ENCODE results near the gene BOLL. TPM values are rescaled to one million over a fixed set of nuclear protein-coding genes. Genes with fewer than 3 reads are reported as not detected.

Gene BOLL
- total RNA-seq, 1 donor from 2014 or later = not detected

DNA sequence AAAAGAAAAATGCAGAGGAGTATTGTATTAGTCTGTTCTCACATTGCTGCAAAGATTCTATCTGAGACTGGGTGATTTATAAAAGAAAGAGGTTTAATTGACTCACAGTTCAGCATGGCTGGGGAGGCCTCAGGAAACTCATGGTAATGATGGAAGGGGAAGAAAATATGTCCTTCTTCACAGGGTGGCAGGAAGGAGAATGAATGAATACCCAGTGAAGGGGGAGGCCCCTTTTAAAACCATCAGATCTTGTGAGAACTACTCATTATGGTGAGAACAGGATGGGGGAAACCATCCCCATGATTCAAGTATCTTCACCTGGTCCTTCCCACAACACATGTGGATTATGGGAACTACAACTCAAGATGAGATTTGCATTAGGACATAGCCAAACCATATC is 10.2 kb upstream of the BOLL start:
- Mint-ChIP-seq H3K4me3 (ENCODE audit: unreplicated experiment) (no peak overlapping the region), H3K27me3 (ENCODE audit: unreplicated experiment) (no peaks in the 10 kb centered on the region), H3K36me3 (ENCODE audit: unreplicated experiment) (peaks cover 14% of the 10 kb centered on the region), H3K9me3 (ENCODE audit: unreplicated experiment) (no peaks in the 10 kb centered on the region), H3K27ac (ENCODE audit: unreplicated experiment) (no peak overlapping the region), H3K4me1 (ENCODE audit: low read depth, unreplicated experiment) (peaks cover 19% of the 10 kb centered on the region)
- TF ChIP-seq, protein P1, sequence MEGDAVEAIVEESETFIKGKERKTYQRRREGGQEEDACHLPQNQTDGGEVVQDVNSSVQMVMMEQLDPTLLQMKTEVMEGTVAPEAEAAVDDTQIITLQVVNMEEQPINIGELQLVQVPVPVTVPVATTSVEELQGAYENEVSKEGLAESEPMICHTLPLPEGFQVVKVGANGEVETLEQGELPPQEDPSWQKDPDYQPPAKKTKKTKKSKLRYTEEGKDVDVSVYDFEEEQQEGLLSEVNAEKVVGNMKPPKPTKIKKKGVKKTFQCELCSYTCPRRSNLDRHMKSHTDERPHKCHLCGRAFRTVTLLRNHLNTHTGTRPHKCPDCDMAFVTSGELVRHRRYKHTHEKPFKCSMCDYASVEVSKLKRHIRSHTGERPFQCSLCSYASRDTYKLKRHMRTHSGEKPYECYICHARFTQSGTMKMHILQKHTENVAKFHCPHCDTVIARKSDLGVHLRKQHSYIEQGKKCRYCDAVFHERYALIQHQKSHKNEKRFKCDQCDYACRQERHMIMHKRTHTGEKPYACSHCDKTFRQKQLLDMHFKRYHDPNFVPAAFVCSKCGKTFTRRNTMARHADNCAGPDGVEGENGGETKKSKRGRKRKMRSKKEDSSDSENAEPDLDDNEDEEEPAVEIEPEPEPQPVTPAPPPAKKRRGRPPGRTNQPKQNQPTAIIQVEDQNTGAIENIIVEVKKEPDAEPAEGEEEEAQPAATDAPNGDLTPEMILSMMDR (IDR thresholded peaks at IDR 0.05; ENCODE audit: partially characterized antibody, unreplicated experiment) = no peak
- DNase-seq = no peak

DNA sequence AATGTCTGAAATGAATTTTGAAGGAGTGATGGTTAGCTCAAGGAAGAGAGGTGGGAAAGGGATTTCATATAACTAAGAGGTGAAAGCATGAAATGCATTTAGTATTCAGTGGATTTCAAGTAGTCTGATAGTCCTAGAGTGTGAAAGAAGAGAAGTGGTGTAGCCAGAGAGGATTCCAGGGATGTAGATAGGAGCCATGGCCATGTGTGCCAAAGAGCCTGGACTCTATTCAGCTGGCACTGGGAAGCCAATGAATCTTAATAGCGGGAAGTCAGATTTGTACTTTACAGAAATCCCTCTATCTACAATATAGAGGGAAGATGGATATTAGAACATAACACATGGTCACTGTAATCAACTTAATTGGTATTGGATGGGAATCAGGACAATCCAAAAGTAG is 8.3 kb upstream of the BOLL start:
- Mint-ChIP-seq H3K27ac (ENCODE audit: unreplicated experiment) (no peak overlapping the region), H3K4me1 (ENCODE audit: low read depth, unreplicated experiment) (peaks cover 6% of the 10 kb centered on the region), H3K36me3 (ENCODE audit: unreplicated experiment) (peaks cover 14% of the 10 kb centered on the region), H3K27me3 (ENCODE audit: unreplicated experiment) (no peaks in the 10 kb centered on the region), H3K9me3 (ENCODE audit: unreplicated experiment) (no peaks in the 10 kb centered on the region), H3K4me3 (ENCODE audit: unreplicated experiment) (no peak overlapping the region)
- TF ChIP-seq, protein P1 (IDR thresholded peaks at IDR 0.05; ENCODE audit: partially characterized antibody, unreplicated experiment) = no peak
- no peak for DNase-seq

DNA sequence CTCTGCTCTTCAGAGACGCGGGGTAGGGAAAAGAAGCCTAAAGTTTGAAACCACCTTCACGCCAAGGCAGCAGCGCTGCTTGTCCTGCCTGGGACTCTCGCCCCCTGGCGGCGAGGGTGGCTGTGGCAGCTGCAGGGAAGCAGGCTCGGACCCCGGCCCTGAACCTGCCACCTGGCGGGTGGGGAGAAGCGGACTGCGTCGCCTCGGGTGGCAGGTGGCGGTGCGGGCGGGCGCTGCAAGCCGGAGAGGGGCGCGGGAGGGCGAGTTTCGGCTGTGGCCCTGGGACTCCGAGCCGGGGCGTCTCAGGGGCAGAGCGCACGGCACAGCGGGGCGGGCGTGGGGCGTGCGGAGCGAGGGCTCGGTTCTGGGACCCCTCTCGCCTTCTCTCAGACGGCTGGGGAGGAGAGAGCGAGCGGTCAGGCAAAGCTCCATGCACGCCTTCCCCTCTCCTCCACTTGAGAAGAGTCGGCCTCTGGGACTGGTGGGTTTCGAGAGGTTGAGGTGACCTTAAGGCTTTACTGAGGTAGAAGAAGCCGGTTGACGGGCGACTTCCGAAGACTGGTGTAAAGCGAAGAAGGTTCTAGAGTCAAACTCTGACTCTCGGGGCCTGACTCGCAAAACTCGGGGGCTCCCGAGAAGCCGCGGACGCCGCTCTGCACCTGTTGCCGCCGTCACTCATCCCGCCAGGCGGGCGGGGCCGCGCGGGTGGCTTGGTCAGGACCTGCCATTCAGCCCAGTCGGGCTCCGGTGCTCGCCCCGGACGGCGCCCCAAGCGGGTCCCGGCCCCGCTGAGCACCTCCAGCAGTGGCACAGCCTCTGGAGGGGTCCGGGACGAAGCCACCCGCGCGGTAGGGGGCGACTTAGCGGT is 1.1 kb upstream of the BOLL start:
- peaks cover 1% of the 10 kb centered on the region for H3K27me3 Mint-ChIP-seq (ENCODE audit: unreplicated experiment)
- no peaks in the 10 kb centered on the region for H3K4me1 Mint-ChIP-seq (ENCODE audit: low read depth, unreplicated experiment)
- H3K36me3 Mint-ChIP-seq (ENCODE audit: unreplicated experiment) = no peaks in the 10 kb centered on the region
- peak; percentile 75 for DNase-seq
- H3K4me3 Mint-ChIP-seq (ENCODE audit: unreplicated experiment) = peak overlapping the region; percentile 42
- no peak overlapping the region for H3K27ac Mint-ChIP-seq (ENCODE audit: unreplicated experiment)
- TF ChIP-seq, protein P1 (IDR thresholded peaks at IDR 0.05; ENCODE audit: partially characterized antibody, unreplicated experiment) = peak; percentile 82
- H3K9me3 Mint-ChIP-seq (ENCODE audit: unreplicated experiment) = no peaks in the 10 kb centered on the region

DNA sequence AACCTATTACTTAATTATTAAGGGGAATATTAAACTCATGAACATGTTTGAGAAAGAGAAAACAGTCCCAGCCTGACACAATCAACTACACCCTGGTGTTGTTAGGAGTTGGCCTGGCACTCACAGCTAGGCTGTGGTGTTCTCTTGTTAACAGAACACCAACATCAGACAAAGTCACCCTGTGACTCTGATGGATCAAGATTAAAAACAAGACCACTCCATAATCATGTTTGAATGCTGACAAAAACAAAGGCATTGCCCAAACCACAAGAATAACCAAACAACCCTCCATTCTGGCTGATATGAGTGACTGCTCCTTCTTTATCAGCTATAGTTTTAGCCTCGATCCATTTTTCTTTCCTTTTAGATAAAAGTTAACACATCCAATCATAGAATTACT is 3.0 kb downstream of the BOLL start:
- no peak overlapping the region for H3K4me3 Mint-ChIP-seq (ENCODE audit: unreplicated experiment)
- no peaks in the 10 kb centered on the region for H3K9me3 Mint-ChIP-seq (ENCODE audit: unreplicated experiment)
- H3K27me3 Mint-ChIP-seq (ENCODE audit: unreplicated experiment) = peaks cover 1% of the 10 kb centered on the region
- no peak overlapping the region for H3K27ac Mint-ChIP-seq (ENCODE audit: unreplicated experiment)
- no peak for DNase-seq
- H3K4me1 Mint-ChIP-seq (ENCODE audit: low read depth, unreplicated experiment) = no peaks in the 10 kb centered on the region
- TF ChIP-seq, protein P1 (IDR thresholded peaks at IDR 0.05; ENCODE audit: partially characterized antibody, unreplicated experiment) = no peak
- H3K36me3 Mint-ChIP-seq (ENCODE audit: unreplicated experiment) = no peaks in the 10 kb centered on the region

DNA sequence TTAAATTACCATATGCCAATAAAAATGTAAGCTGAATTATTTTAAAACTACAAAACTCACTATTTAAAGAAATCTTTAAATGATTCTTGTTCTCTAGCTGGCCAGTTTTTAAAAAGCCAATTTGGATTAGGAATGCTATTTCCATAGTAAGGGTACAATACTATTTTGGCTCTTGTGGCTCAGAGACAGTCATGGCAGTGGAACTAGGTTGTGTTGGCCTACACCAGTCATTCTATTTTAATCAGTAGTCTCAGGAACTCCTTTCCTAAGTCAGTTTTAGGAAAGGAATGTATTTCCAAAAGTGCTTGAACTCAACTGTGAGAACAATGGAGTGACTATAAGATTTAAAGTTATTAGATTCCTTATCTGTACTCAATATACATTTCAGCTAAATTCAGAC is 5.9 kb downstream of the BOLL start:
- TF ChIP-seq, protein P1 (IDR thresholded peaks at IDR 0.05; ENCODE audit: partially characterized antibody, unreplicated experiment) = no peak
- Mint-ChIP-seq H3K4me3 (ENCODE audit: unreplicated experiment) (no peak overlapping the region), H3K9me3 (ENCODE audit: unreplicated experiment) (no peaks in the 10 kb centered on the region), H3K36me3 (ENCODE audit: unreplicated experiment) (no peaks in the 10 kb centered on the region), H3K27me3 (ENCODE audit: unreplicated experiment) (no peaks in the 10 kb centered on the region), H3K4me1 (ENCODE audit: low read depth, unreplicated experiment) (no peaks in the 10 kb centered on the region), H3K27ac (ENCODE audit: unreplicated experiment) (no peak overlapping the region)
- DNase-seq = no peak
